GM12873 (cell line): ENCODE data around the gene MEAK7.

Experiments
- TF ChIP-seq, protein P1 (sequence below): IDR thresholded peaks from 2 replicates; pipeline ENCODE4 v1.5.1; 2012; ENCODE audit warnings: low read depth, mild to moderate bottlenecking, moderate library complexity, low read length, control low read depth; ENCODE audit not compliant: insufficient read depth; ENCODE audit errors: missing control alignments

The MEAK7 gene

DNA sequence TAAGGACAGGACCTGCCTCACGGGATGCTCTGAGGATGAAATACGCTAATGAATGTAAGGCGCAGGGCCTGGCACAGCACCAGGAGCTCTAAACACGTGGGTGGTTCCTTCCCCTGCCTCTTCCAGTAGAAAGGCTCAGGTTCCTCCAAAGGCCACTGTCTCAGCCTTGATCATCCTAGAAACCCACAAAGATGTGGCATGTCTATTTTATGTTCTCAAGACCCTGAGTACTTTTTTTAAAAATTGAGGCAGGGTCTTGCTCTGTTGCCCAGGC lies 17.0 kb upstream of the MEAK7 start:
- TF ChIP-seq, protein P1, sequence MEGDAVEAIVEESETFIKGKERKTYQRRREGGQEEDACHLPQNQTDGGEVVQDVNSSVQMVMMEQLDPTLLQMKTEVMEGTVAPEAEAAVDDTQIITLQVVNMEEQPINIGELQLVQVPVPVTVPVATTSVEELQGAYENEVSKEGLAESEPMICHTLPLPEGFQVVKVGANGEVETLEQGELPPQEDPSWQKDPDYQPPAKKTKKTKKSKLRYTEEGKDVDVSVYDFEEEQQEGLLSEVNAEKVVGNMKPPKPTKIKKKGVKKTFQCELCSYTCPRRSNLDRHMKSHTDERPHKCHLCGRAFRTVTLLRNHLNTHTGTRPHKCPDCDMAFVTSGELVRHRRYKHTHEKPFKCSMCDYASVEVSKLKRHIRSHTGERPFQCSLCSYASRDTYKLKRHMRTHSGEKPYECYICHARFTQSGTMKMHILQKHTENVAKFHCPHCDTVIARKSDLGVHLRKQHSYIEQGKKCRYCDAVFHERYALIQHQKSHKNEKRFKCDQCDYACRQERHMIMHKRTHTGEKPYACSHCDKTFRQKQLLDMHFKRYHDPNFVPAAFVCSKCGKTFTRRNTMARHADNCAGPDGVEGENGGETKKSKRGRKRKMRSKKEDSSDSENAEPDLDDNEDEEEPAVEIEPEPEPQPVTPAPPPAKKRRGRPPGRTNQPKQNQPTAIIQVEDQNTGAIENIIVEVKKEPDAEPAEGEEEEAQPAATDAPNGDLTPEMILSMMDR = no peak

DNA sequence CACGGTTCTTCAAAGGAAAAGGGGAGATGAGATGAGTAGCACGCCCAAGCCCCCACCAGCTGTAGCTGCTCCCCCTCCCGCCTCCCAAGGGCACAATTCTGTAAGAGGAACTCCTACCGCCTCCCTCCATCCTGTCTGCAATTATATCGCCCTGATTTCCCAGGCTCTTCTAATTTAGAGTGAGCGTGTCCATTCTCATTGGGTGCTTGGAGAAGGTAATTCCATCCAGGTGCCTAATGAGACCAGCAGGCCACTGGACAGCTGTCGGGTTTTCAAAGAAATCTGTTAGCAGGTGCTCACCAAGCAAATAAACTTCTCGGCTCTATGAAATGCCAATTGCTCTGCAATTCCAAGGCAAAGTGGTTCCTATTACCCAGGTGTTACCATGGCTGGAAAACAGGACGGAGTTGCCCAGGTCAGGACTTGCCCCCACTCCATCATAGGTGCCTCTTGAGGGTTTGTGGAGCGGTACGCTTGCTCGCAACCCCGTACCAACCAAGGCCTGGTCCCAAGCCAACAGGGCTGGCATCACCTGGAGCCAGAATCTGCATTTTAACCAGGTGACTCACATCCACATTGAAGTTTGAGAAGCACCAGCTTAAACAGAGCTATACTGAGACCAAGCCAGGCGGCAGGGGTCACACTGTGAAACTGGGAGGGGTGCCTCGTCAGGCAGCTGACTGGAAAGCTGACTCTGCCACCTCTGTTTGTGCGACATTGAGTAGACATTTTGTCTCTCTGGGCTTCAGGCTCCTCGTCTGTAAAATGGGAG lies 16.5 kb upstream of the MEAK7 start:
- TF ChIP-seq, protein P1 = no peak

DNA sequence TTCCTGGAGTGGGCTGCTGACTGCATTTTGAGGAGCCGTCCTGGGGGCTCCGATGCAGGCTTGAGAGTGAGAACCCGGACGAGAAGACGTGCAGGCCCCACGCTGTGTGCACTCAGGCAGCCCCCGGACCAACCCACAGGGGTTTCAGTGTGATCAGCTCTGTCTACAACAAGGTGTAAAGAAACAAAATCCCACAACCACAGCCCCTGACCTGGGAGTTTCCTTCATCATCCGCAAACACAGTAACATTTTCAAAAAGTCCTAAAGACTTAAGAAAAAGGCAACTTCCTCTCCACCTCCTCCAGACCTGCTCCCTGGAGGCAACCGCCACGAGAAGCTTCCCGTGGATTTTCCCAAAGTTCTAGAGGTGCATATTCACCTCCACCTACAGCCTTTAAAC lies 15.4 kb upstream of the MEAK7 start:
- TF ChIP-seq, protein P1 = no peak

DNA sequence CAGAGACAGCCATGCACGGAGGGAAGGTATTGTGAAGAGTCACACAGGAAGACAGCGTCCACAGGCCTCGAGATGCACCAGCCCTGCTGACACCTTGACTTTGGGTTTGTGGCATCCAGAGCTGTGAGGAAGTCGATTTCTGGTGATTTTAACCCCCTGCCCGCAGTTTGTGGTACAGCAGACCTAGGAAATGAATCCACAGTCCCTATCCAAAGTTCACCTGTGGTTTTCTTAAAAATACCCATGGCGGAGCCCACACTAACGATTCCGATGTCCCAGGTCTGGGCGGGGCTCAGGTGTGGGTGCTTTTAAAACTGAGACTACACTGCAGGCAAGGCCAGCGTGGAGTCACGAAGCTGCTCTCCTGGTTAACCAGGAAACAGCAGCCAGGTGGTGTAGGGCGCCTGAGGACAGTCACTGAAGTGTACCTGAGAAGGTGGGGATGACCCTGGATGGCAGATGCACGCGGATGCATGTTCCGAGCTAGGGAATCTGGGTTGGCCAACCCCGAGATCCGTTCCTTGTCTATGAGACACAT lies 14.4 kb upstream of the MEAK7 start:
- TF ChIP-seq, protein P1 = no peak

DNA sequence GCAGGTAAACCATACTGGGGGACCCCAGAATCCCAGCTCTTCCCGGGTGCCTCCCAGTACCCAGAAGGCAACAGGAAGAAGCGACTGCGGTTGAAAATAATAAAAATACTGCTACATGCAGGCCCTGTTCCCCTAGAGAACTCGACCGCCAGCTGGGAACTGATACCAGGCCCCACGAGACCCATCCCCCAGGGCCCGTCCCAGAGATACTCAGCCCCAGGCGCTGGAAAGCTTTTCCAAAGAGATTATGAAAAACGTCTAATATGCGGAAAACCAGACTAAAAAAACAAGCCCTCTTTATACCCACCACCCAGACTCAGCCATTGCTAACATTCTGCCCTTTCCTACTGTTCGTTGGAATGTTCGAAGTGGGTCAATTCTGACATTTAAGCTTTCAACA lies 12.9 kb upstream of the MEAK7 start:
- TF ChIP-seq, protein P1 = no peak

DNA sequence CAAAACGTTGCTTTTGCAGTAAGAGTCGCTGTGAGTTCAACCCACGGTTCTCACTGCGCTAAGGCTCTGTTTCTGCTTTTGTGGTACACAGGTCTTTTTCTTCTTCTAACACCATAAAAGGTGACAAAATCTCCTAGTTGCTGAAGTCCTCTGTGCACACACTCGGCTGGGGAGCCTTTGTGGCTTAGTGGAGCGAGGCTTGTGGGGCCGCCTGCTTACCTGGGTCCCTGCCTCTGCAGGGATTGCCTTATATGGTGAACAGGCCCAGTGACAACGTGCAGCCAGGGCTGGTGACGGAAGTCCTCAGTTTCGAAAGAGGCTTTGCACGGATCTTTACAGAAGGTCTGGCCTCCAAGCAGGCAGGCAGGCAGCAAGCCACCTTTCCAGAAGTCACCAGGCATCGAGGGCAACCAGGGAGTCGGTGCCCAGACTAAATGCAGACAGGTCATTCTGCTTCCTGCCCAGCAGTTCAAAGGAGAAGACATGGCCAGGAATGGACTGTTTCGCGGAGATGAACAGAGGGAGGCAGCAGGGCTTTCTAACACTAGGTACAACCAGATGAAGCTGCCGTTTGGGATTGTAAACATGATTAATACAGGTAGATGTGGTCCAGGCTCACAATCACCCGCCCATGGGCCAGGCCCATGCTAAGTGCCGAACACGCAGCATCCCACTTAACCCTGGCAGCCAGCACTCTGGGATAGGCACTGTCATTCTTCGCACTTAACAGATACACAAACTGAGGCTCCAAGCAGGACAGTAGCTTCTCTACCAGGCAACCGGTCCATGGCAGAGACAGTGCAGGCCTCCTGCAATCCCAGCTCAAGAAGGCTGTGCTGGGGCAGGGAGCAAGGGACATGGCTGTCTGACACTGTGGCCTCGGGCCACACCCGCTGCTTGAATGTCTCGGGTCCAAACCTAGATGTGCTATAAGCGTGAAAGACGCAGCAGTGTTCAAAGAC lies 10.7 kb upstream of the MEAK7 start:
- TF ChIP-seq, protein P1 = no peak

DNA sequence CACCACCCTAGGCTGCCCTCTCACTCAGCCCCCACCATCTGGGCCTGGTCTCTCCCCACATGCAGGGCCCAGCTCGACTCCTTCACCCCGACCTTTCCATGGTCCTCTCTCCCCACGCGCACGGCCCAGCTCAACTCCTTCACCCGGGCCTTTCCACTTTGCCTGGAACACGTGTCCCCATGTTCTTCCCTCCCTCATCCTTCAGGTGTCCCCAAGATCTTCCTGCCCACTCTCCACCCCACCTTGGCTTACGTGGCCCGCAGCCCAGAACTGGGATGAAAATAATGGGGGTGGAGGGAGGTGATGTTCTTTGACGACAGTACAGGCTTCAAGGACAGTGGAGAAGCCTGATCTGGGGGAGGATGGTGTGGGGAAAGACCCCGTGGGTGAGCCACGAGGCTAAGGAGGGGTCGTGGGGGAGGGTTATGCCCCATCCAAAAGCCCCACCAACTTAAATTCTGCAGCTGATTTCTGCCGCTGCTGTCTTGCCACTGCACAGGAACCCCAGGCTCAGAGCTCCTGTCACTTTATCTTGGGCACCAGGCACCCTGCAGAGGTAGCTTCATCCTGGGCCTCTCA lies 9.9 kb upstream of the MEAK7 start:
- TF ChIP-seq, protein P1 = no peak
